ENCODE measurements around the gene SPACA4. TPM values are rescaled to one million over a fixed set of nuclear protein-coding genes. Genes with fewer than 3 reads are reported as not detected.

Gene SPACA4
- total and polyA plus RNA-seq, 9 of the 15 experiments (the other 6 are each of a cell fraction or from before 2014, with no cell fraction given), result not detected

DNA sequence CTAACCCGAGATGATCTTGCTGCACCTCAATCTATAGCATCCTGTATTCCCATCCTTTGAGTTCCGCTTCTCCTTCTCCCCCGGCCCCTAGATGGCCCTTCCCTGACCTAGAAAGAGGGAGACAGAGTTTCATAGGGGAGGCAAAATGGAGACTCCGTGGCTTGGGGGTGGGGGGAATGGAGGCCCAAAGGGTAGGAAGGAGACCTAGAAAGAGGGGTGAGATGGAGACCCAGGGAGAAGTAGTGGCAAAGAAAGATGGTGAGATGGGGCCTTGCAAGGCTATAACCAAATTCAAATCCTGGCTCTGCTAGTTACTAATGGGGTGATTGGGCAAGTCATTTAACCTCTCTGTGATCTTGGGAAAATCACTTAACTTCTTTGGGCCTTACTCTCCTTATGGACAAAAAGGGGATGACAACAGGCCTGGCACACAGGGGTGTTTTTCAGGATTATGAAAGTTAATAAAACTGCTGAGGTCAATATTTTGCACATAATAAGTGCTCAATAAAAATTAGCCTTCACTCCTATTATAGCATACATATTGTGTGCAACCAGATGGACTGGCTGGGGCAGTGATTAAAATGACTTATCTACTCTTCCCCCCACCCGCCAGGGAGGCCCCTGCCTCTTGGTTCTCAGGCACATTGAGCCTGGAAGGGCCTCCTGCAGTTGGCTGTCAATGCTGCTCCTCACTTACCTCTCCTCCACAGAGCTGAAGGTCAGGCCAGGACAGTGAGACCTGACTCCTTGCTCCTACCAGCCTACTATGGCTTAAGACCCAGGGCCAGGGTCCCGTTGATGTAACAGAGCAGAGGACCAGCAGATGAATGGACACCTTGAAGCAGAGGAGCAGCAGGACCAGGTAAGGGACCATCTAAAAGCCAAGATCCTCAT, 13.4 kb downstream of the SPACA4 start (continued):
- TF ChIP-seq, protein P1, sequence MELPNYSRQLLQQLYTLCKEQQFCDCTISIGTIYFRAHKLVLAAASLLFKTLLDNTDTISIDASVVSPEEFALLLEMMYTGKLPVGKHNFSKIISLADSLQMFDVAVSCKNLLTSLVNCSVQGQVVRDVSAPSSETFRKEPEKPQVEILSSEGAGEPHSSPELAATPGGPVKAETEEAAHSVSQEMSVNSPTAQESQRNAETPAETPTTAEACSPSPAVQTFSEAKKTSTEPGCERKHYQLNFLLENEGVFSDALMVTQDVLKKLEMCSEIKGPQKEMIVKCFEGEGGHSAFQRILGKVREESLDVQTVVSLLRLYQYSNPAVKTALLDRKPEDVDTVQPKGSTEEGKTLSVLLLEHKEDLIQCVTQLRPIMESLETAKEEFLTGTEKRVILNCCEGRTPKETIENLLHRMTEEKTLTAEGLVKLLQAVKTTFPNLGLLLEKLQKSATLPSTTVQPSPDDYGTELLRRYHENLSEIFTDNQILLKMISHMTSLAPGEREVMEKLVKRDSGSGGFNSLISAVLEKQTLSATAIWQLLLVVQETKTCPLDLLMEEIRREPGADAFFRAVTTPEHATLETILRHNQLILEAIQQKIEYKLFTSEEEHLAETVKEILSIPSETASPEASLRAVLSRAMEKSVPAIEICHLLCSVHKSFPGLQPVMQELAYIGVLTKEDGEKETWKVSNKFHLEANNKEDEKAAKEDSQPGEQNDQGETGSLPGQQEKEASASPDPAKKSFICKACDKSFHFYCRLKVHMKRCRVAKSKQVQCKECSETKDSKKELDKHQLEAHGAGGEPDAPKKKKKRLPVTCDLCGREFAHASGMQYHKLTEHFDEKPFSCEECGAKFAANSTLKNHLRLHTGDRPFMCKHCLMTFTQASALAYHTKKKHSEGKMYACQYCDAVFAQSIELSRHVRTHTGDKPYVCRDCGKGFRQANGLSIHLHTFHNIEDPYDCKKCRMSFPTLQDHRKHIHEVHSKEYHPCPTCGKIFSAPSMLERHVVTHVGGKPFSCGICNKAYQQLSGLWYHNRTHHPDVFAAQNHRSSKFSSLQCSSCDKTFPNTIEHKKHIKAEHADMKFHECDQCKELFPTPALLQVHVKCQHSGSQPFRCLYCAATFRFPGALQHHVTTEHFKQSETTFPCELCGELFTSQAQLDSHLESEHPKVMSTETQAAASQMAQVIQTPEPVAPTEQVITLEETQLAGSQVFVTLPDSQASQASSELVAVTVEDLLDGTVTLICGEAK (IDR thresholded peaks at IDR 0.05), result no peak
- TF ChIP-seq, protein P1 (CRISPR knock-in tag; IDR thresholded peaks at IDR 0.05), result no peak
- no peak for TF ChIP-seq RUNX1 (IDR thresholded peaks at IDR 0.05; ENCODE audit: low read depth)
- TF ChIP-seq STAG1 (CRISPR knock-in tag; IDR thresholded peaks at IDR 0.05; ENCODE audit: borderline replicate concordance), result no peak
- TF ChIP-seq STAT5A (IDR thresholded peaks at IDR 0.05; ENCODE audit: borderline replicate concordance, low read length), result no peak
- no peak for TF ChIP-seq NFE2L1 (tag; IDR thresholded peaks at IDR 0.05; ENCODE audit: borderline replicate concordance, low read depth)
- TF ChIP-seq, protein P2, sequence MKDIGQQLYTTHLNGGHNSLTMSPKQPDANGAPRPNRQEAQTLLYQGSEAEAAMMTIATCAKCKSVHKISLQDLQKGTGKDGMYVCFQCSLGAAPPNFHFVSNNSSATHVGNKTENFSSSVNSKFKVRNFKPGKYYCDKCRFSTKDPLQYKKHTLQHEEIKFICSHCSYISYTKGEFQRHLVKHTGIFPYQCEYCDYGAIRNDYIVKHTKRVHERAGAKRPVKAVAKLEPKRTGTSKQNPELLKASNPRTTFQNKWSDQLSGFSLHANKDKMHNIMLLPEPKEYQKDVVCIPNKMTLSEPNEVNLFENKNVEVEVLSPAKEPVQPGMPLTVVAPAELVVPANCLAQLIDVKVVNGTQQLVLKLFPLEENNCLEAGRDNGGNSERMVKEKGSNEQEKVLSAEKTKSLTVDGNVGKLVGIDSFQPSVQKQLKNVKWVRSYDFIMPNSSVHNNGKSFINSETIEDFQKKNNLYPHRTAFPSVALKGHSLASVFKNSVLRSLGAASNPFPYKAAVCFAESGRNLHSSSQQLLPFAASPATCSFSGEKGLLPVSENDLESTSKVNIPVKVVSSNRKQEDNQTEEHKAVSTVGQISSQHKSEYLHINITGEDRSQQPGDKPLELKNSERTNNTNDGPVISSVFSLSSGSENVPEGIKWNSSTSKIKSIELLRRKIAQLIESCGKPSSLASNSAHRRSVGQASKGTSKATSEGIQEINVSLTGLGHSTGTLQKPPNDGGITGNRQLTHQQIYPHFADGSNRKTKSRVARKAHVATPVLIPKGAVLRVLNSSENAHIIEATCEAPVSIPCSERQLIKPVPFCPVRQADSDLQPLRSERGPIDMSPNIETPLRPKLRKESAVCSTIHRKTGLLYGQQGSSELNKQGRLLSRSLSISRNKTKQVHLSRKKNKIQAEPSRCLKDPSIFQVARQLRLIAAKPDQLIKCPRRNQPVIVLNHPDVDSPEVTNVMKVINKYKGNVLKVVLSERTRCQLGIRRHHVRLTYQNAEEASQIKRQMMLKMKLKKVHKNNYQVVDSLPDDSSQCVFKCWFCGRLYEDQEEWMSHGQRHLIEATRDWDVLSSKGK (CRISPR knock-in tag; IDR thresholded peaks at IDR 0.05), result no peak
- no peak for TF ChIP-seq ZNF197 (CRISPR knock-in tag; IDR thresholded peaks at IDR 0.05; ENCODE audit: low read depth)
- TF ChIP-seq NR4A1 (CRISPR knock-in tag; IDR thresholded peaks at IDR 0.05), result no peak
- TF ChIP-seq NR4A1 (tag; IDR thresholded peaks at IDR 0.05), result no peak; the same call in 1 of the 2 replicates
- TF ChIP-seq, protein P3, sequence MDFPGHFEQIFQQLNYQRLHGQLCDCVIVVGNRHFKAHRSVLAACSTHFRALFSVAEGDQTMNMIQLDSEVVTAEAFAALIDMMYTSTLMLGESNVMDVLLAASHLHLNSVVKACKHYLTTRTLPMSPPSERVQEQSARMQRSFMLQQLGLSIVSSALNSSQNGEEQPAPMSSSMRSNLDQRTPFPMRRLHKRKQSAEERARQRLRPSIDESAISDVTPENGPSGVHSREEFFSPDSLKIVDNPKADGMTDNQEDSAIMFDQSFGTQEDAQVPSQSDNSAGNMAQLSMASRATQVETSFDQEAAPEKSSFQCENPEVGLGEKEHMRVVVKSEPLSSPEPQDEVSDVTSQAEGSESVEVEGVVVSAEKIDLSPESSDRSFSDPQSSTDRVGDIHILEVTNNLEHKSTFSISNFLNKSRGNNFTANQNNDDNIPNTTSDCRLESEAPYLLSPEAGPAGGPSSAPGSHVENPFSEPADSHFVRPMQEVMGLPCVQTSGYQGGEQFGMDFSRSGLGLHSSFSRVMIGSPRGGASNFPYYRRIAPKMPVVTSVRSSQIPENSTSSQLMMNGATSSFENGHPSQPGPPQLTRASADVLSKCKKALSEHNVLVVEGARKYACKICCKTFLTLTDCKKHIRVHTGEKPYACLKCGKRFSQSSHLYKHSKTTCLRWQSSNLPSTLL (IDR thresholded peaks at IDR 0.05), result no peak
- TF ChIP-seq ZNF175 (CRISPR knock-in tag; IDR thresholded peaks at IDR 0.05; ENCODE audit: low read depth), result no peak; the same call in 1 of the 2 replicates
